HuH-7.5 (cell line): ENCODE measurements around the gene MED12L.
"Not testable (repeated sequence)": the region's sequence is repeated elsewhere in the genome, so short reads cannot be mapped to it uniquely, and the experiment has no call there.

Experiments used
- DNase-seq: peaks from one replicate; pipeline ENCODE4 v3.0.0; 2011; ENCODE audit warnings: low spot score

MED12L gene

GRCh38 chr3:151209654-151210053 is 124.2 kb downstream of the MED12L start:
- DNase-seq: no peak

- DNase-seq: no peak
Measured at GRCh38 chr3:151210676-151211381, 125.4 kb downstream of the MED12L start.

GRCh38 chr3:151213151-151213550 is 127.7 kb downstream of the MED12L start:
- DNase-seq: no peak

GRCh38 chr3:151213881-151214280 is 128.4 kb downstream of the MED12L start:
- no peak for DNase-seq

- no peak for DNase-seq
Measured at GRCh38 chr3:151214459-151214858, 129.0 kb downstream of the MED12L start.

GRCh38 chr3:151216641-151217607 is 131.5 kb downstream of the MED12L start:
- no peak for DNase-seq

GRCh38 chr3:151218136-151218535 is 132.7 kb downstream of the MED12L start:
- no peak for DNase-seq

- DNase-seq: no peak
Measured at GRCh38 chr3:151219056-151219455, 133.6 kb downstream of the MED12L start.

GRCh38 chr3:151224268-151224866 is 138.9 kb downstream of the MED12L start:
- no peak for DNase-seq

GRCh38 chr3:151225040-151225975 is 139.8 kb downstream of the MED12L start:
- DNase-seq: no peak

GRCh38 chr3:151226088-151226563 is 140.7 kb downstream of the MED12L start:
- DNase-seq: peak; percentile 7

- no peak for DNase-seq
Measured at GRCh38 chr3:151226825-151227224, 141.4 kb downstream of the MED12L start.

- no peak for DNase-seq
Measured at GRCh38 chr3:151227266-151227806, 141.9 kb downstream of the MED12L start.

GRCh38 chr3:151227807-151228665 is 142.6 kb downstream of the MED12L start:
- peak; percentile 27 for DNase-seq

- no peak for DNase-seq
Measured at GRCh38 chr3:151228666-151229040, 143.2 kb downstream of the MED12L start.

GRCh38 chr3:151230646-151231045 is 145.2 kb downstream of the MED12L start:
- no peak for DNase-seq

GRCh38 chr3:151232403-151232802 is 146.9 kb downstream of the MED12L start:
- not testable (repeated sequence) for DNase-seq

- DNase-seq: no peak
Measured at GRCh38 chr3:151232991-151233390, 147.5 kb downstream of the MED12L start.

GRCh38 chr3:151234825-151235224 is 149.4 kb downstream of the MED12L start:
- DNase-seq: no peak

GRCh38 chr3:151236316-151236715 is 150.9 kb downstream of the MED12L start:
- DNase-seq: no peak
